IMR-90 (cell line): ENCODE measurements around the gene PCBP4. TPM values are rescaled to one million over a fixed set of nuclear protein-coding genes. Genes with fewer than 3 reads are reported as not detected.

Experiments used
- ATAC-seq: fragments of 200-7000 bp; cut with Tn5 transposase; 2 replicates; pipeline ENCODE4 v1.9.1; 2020; ENCODE audit warnings: low read depth, mild to moderate bottlenecking, moderate library complexity
- Bru-seq: library from RNA; stranded (reverse); fragments of 400-500 nt; gene quantifications from one replicate; lab custom pipeline; 2021; lab: Mats Ljungman, UMichigan
- BruChase-seq, 2 experiments: library from RNA; stranded (reverse); fragments of 400-500 nt; gene quantifications; one replicate each; lab custom pipeline; 2021; lab: Mats Ljungman, UMichigan
- BruUV-seq: library from RNA; stranded (reverse); fragments of 400-500 nt; replicated peaks from 2 replicates; lab custom pipeline; 2021; lab: Mats Ljungman, UMichigan
- CTCF ChIA-PET: fragments of 300-600 bp; formaldehyde crosslinking; extraction: SDS; loops from one replicate; lab custom pipeline; 2021; ENCODE audit warnings: antibody characterized with exemption; lab: Yijun Ruan, JAX
- POLR2A ChIA-PET: fragments of 300-600 bp; sonication (Branson Sonifier 250); formaldehyde crosslinking; loops from one replicate; lab custom pipeline; 2022; ENCODE audit warnings: antibody characterized with exemption; ENCODE audit not compliant: unreplicated experiment; lab: Charles Lee
- DNase-seq: peaks from one replicate; pipeline ENCODE4 v3.0.0; 2013
- H2AFZ ChIP-seq: replicated peaks from 2 replicates; pipeline ENCODE3; 2013; ENCODE audit warnings: low read length, mild to moderate bottlenecking; ENCODE audit not compliant: poor library complexity
- H2AK5ac ChIP-seq: 2 replicates; pipeline ENCODE4 v1.6.1; 2013; ENCODE audit warnings: low read depth, low read length, inconsistent platforms
- H2AK9ac ChIP-seq: replicated peaks from 2 replicates; pipeline ENCODE3; 2013; ENCODE audit warnings: mild to moderate bottlenecking, low read depth, low read length, moderate library complexity; ENCODE audit not compliant: poor library complexity
- H2BK120ac ChIP-seq: 2 replicates; pipeline ENCODE4 v1.6.1; 2013; ENCODE audit warnings: low read depth, low read length, inconsistent platforms
- H2BK15ac ChIP-seq: 3 replicates; pipeline ENCODE4 v1.6.1; 2013; ENCODE audit warnings: low read depth, low read length, inconsistent platforms
- H2BK20ac ChIP-seq: 2 replicates; pipeline ENCODE4 v1.6.1; 2013; ENCODE audit warnings: low read depth, mild to moderate bottlenecking, inconsistent platforms, low read length, moderate library complexity
- H2BK5ac ChIP-seq: 2 replicates; pipeline ENCODE4 v1.6.1; 2013; ENCODE audit warnings: mild to moderate bottlenecking, low read depth, low read length, inconsistent platforms; ENCODE audit not compliant: poor library complexity, severe bottlenecking
- H3K14ac ChIP-seq: replicated peaks from 2 replicates; pipeline ENCODE4 v1.6.1; 2013; ENCODE audit warnings: low read depth, low read length, inconsistent platforms
- H3K18ac ChIP-seq: 2 replicates; pipeline ENCODE4 v1.6.1; 2013; ENCODE audit warnings: low read depth, low read length, control low read depth
- H3K23ac ChIP-seq: 2 replicates; pipeline ENCODE4 v1.6.1; 2013; ENCODE audit warnings: low read depth, low read length, inconsistent platforms
- H3K27ac ChIP-seq: 2 replicates; pipeline ENCODE4 v1.5.1; 2013; ENCODE audit warnings: mild to moderate bottlenecking, control low read depth, low read length; ENCODE audit not compliant: insufficient read depth
- H3K27me3 ChIP-seq: 2 replicates; pipeline ENCODE4 v1.6.1; 2013; ENCODE audit warnings: low read length; ENCODE audit not compliant: control insufficient read depth, insufficient read depth
- H3K36me3 ChIP-seq: 2 replicates; pipeline ENCODE4 v1.6.1; 2013; ENCODE audit warnings: low read length, mixed read lengths; ENCODE audit not compliant: control insufficient read depth, insufficient read depth
- H3K4ac ChIP-seq: 2 replicates; pipeline ENCODE4 v1.6.1; 2013; ENCODE audit warnings: low read depth, low read length, inconsistent platforms
- H3K4me1 ChIP-seq: 2 replicates; pipeline ENCODE4 v1.6.1; 2013; ENCODE audit warnings: low read length, mixed read lengths; ENCODE audit not compliant: control insufficient read depth, insufficient read depth
- H3K4me2 ChIP-seq: 2 replicates; pipeline ENCODE4 v1.6.1; 2013; ENCODE audit warnings: low read depth, mild to moderate bottlenecking, control low read depth, low read length, moderate library complexity
- H3K4me3 ChIP-seq: 2 replicates; pipeline ENCODE4 v1.5.1; 2013; ENCODE audit warnings: low read depth, mild to moderate bottlenecking, control low read depth, low read length, moderate library complexity; ENCODE audit not compliant: insufficient read depth
- H3K56ac ChIP-seq: 2 replicates; pipeline ENCODE4 v1.6.1; 2013; ENCODE audit warnings: low read length, inconsistent platforms; ENCODE audit not compliant: insufficient read depth; ENCODE audit errors: extremely low read depth
- H3K79me1 ChIP-seq, 2 experiments: 2 replicates each; pipeline ENCODE4 v1.6.1; 2013; ENCODE audit warnings: low read length in 2 of 2, inconsistent platforms in 1 of 2, low read depth in 1 of 2
- H3K9ac ChIP-seq: 2 replicates; pipeline ENCODE4 v1.6.1; 2013; ENCODE audit warnings: low read depth, low read length, control low read depth
- H3K9me1 ChIP-seq: 2 replicates; pipeline ENCODE4 v1.6.1; 2013; ENCODE audit warnings: low read length, inconsistent platforms; ENCODE audit not compliant: insufficient read depth
- H3K9me3 ChIP-seq: 2 replicates; pipeline ENCODE4 v1.6.1; 2013; ENCODE audit warnings: low read length; ENCODE audit not compliant: control insufficient read depth, insufficient read depth
- H4K20me1 ChIP-seq: 2 replicates; pipeline ENCODE4 v1.6.1; 2013; ENCODE audit warnings: low read length, inconsistent platforms; ENCODE audit not compliant: insufficient read depth
- H4K5ac ChIP-seq: 2 replicates; pipeline ENCODE4 v1.6.1; 2013; ENCODE audit warnings: mild to moderate bottlenecking, low read depth, low read length, control low read depth
- H4K8ac ChIP-seq, 2 experiments: 2 replicates each; pipeline ENCODE4 v1.6.1; 2013; ENCODE audit warnings: low read depth in 2 of 2, low read length in 2 of 2, control low read depth in 1 of 2, inconsistent platforms in 1 of 2
- H4K91ac ChIP-seq: 2 replicates; pipeline ENCODE4 v1.6.1; 2013; ENCODE audit warnings: low read depth, low read length, inconsistent platforms; ENCODE audit not compliant: insufficient read depth
- CEBPB ChIP-seq: IDR thresholded peaks from 2 replicates; pipeline ENCODE4 v1.6.1; 2012; ENCODE audit warnings: low read depth, low read length, improper control_type of control experiment
- MAFK ChIP-seq: IDR thresholded peaks from 2 replicates; pipeline ENCODE4 v1.6.1; 2012; ENCODE audit warnings: low read depth, low read length, improper control_type of control experiment
- RAD21 ChIP-seq: IDR thresholded peaks from 2 replicates; pipeline ENCODE4 v1.6.1; 2012; ENCODE audit warnings: low read length, improper control_type of control experiment
- USF2 ChIP-seq: fragments of 150-350 bp; IDR thresholded peaks from 2 replicates; pipeline ENCODE4 v1.6.1; 2017; ENCODE audit warnings: mild to moderate bottlenecking, antibody characterized with exemption, low read length, low read depth
- WGBS, 2 experiments: methylation state at CpG; one replicate each; pipeline versions ENCODE4 v1.1.5 to v1.1.7; 2013; ENCODE audit warnings: missing lambda C conversion rate in 2 of 2; ENCODE audit not compliant: insufficient read length in 1 of 2; ENCODE audit errors: extremely low coverage in 2 of 2; 5-methylcytosine and 5-hydroxymethylcytosine counted together
- dilution Hi-C: fragments of 300-500 bp; cut with HindIII; formaldehyde crosslinking; loops from one replicate; pipeline ENCODE4 v1.14.3; 2018; ENCODE audit warnings: low sequenced_read_pairs; ENCODE audit not compliant: unreplicated experiment
- in situ Hi-C: fragments of 300-500 bp; cut with MboI; formaldehyde crosslinking; loops from 3 replicates; pipeline ENCODE4 v1.14.3; 2019; ENCODE audit warnings: low sequenced_read_pairs, inconsistent platforms, mixed read lengths
- intact Hi-C: fragments of 100-400 bp; cut with micrococcal nuclease; formaldehyde crosslinking; loops from 2 replicates; pipeline ENCODE4 v1.10.0; 2022
- long read RNA-seq: library from polyadenylated mRNA; unstranded; transcript quantifications from one replicate; pipeline ENCODE4 v2.0.0, GENCODE V29; 2021; ENCODE audit not compliant: unreplicated experiment
- polyA plus RNA-seq, 3 experiments: library from polyadenylated mRNA; depleted of rRNA; stranded (reverse); fragments of >200 nt; gene quantifications; 2 replicates each; pipeline ENCODE4 v1.2.3, GENCODE V29; 2012; ENCODE audit warnings: low replicate concordance in 1 of 3
- total RNA-seq: library from RNA; depleted of rRNA; stranded (reverse); fragments of >200 nt; gene quantifications from 2 replicates; pipeline ENCODE4 v1.2.3, GENCODE V29; 2012; rRNA removed

Gene PCBP4
- 70.8 and 71.1 TPM in 2 replicates for total RNA-seq
- polyA plus RNA-seq (2012; rRNA removed): 110 and 122 TPM in 2 replicates
- 83.1 and 134 TPM in 2 replicates for polyA plus RNA-seq (2012; cell fraction: cytosol; rRNA removed)
- 274 and 587 TPM in 2 replicates for polyA plus RNA-seq (2012; cell fraction: nucleus; rRNA removed; ENCODE audit: low replicate concordance)
- Bru-seq, nascent RNA: percentile 63 among the genes with signal in this experiment
- percentile 76 among the genes with signal in this experiment for BruChase-seq, experiment 1, labeled RNA remaining after a 6-hour chase
- BruChase-seq, experiment 2, labeled RNA remaining after a 2-hour chase: percentile 68 among the genes with signal in this experiment
- long read RNA-seq, transcript PCBP4-202 (13 exons, 2,015 nt): major isoform, 6 of 56 reads
- long read RNA-seq, partial matches to known transcripts: 4 of 56 reads
- long read RNA-seq, other reads (novel, unspliced or antisense): 46 of 56 reads

- no TSS peak for BruUV-seq
- no peaks in the 10 kb centered on the region for H3K27me3 ChIP-seq
- peak; percentile 34 for DNase-seq
Observed at GRCh38 chr3:51967384-51968169, at the start of gene PCBP4. Gene PCBP4 (minus strand): TSS chr3:51967454. CDS start chr3:51961240, 6,214 bp downstream.

More at GRCh38 chr3:51967384-51968169, at the start of gene PCBP4:
- H2BK20ac ChIP-seq: peak within 1 kb of the TSS; percentile 57; the same call in 1 of the 2 replicates
- peak within 1 kb of the TSS; percentile 98 for H3K14ac ChIP-seq
- peak within 1 kb of the TSS; percentile 88 for H3K27ac ChIP-seq
- in situ Hi-C loops (loop anchor here (25.0 kb wide), 1 partner anchor 1630 kb away; the partner anchor contains the start of genes RASSF1, TUSC2 and ZMYND10), intact Hi-C loops (no loop called here), dilution Hi-C loops (no loop called here)
- H3K23ac ChIP-seq: peak within 1 kb of the TSS; percentile 91
- H3K9me1 ChIP-seq: peaks cover 19% of the 10 kb centered on the region
- peak within 1 kb of the TSS; percentile 95 for H3K9ac ChIP-seq
- peak within 1 kb of the TSS; percentile 87 to 89 for H4K8ac ChIP-seq
- H3K4me2 ChIP-seq: peak within 1 kb of the TSS; percentile 99
- H3K18ac ChIP-seq: peak within 1 kb of the TSS; percentile 90
- H3K9me3 ChIP-seq: no peaks in the 10 kb centered on the region
- H2BK15ac ChIP-seq: no peak within 1 kb of the TSS; the same call in 1 of the 3 replicates
- H3K56ac ChIP-seq: peak within 1 kb of the TSS; percentile 82
- peak within 1 kb of the TSS; percentile 97 for H3K4ac ChIP-seq
- H4K91ac ChIP-seq: peak within 1 kb of the TSS; percentile 86
- peak; percentile 80 for ATAC-seq
- H2AK5ac ChIP-seq: peak within 1 kb of the TSS; percentile 98
- H2BK5ac ChIP-seq: peak within 1 kb of the TSS; percentile 84
- ChIA-PET CTCF (no interaction called here), POLR2A (interaction anchor here (0.6 kb wide), 2 partner anchors 14 to 332 kb away, joined by 8 to 10 read pairs; no protein-coding TSS in a partner anchor)
- H3K4me3 ChIP-seq: peak within 1 kb of the TSS; percentile 70
- peaks cover 12% of the 10 kb centered on the region for H4K20me1 ChIP-seq
- peak within 1 kb of the TSS; percentile 55 for H4K5ac ChIP-seq
- peaks cover 36 to 66% of the 10 kb centered on the region in 2 experiments for H3K79me1 ChIP-seq
- H3K4me1 ChIP-seq: peaks cover 28% of the 10 kb centered on the region
- TF ChIP-seq USF2 (no peak), CEBPB (no peak), MAFK (no peak), RAD21 (no peak)
- peak within 1 kb of the TSS; percentile 98 for H2AK9ac ChIP-seq
- no peaks in the 10 kb centered on the region; the same call in 1 of the 2 replicates for H3K36me3 ChIP-seq
- H2BK120ac ChIP-seq: peak within 1 kb of the TSS; percentile 55
- WGBS, 2 experiments: 1% methylated on average over 23 of the region's 90 CpGs; no CpG with 5 or more reads in 1 of the 2 experiments
- H2AFZ ChIP-seq: peak within 1 kb of the TSS; percentile 95
